NCI-H82 (cell line): ENCODE measurements around the gene CTXN2.
A peak's percentile ranks its signal among the peaks of the same experiment; 100 is the strongest.

Experiments
- DNase-seq: peaks from one replicate; lab custom pipeline; 2025; lab: John Stamatoyannopoulos, UW

CTXN2 gene

DNA sequence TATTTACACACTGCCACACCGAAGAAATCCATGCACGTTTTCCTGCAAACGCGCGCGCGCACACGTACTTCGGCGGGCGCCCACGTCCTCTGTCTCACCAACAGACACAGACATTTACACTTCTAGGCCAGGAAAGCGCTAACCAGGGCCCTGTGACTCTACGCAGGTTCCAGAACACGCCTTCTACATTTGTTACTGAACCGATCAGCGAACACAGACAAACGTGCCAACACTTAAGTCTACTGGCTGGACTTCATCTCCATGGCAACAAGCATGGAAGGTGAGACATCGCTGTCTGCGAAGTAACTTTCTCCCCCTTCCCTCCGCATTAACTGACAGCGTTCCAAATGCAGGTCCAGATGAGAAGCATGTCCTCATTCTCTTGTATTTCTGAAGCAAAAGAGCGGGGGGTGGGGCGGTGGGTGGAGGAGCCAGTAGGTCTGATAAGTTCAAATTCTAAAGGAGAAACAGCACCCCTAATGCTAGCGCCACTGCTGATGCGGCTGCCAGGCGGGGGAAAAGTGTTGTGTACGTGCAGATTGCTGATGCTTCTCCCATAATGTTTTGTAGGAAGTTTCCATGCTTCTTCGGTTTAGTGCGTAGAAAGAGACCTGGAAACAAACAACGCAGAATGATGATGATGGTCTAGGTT is at the start of gene CTXN2:
TSS of gene CTXN2 (plus strand) at position 92 of the 652 bp plus-strand sequence. CDS start 9,636 bp downstream, outside the sequence.
- DNase-seq = peak; percentile 39

- no peak for DNase-seq
Measured at GRCh38 chr15:48143856-48144255, 47.6 kb upstream of the CTXN2 start.

DNA sequence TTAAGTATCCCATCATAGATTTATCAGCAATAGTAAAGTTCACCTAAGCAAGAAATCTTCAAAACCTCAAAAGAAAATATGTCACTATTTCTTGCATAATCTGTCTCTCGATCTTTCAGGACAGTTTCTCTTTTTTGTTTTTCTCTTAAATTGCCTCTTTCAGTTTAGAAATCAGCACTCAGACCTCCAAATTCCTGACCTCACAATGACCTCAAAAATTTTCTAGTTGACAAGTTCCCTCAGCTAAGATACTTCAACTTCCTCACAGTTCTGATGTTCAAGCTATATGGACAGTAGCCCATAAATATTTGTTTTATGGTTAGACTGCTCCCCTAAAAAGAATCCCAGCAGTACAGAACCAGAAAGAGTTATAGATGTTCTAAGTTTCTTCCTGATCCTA is 46.6 kb upstream of the CTXN2 start:
- no peak for DNase-seq

- no peak for DNase-seq
Measured at GRCh38 chr15:48145923-48146322, 45.5 kb upstream of the CTXN2 start.

- no peak for DNase-seq
Measured at GRCh38 chr15:48147358-48147757, 44.1 kb upstream of the CTXN2 start.

DNA sequence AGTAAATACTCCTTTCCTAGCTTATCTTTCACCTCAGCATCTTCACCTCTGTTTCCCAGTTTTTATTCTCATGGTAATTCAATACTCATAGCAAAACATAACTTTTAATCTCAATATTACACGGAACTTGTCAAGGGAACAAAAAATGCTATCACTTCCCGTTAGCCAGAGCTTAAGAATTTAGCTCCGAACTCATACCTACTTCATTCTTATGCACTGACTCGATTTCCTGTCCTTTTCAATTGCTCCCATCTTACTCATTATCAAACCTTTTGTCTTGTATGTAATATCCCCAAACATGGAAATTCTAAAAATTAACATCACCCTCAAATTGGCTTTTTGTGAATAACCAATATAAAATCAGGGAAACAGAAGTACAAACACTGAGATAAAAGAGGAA is 41.6 kb upstream of the CTXN2 start:
- no peak for DNase-seq

DNA sequence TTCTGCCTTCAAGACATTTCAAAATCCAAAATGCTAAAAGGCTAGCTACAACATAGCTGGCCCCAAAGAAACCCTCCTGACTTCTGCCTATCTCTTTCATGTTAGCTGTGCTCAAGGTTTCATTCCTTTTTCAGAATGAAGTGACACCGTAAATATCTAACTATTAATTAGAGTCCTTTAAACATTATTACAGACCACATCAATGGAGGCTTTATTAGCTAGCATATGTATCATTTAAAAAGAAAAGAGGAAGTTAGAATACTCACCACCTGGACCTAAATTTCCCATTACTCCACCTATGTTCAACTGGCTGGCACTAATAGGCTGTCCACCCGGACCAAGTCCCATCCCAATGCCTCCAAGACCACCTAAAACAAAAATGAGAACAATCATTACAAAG is 37.9 kb upstream of the CTXN2 start:
- no peak for DNase-seq

DNA sequence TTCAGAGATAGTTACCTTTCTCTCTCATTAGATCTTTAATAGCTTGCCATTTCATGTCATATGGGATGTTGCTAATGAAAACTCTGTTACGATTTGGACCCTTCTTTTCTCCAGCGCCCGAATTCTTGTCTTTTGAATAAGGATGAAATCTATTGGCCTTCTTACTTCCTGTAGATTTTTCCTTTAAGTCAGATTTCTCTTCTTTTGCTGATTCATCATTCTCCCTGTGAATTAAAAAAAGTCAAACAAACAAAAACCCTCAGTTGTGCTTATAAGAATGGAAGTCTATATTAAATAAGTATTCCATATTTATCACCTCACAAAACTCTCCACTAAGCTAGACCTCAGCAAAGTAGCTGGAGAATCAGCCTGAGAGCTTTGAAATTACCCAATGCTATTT is 22.8 kb upstream of the CTXN2 start:
- no peak for DNase-seq

GRCh38 chr15:48170981-48171380 is 20.5 kb upstream of the CTXN2 start:
- peak; percentile 63 for DNase-seq

GRCh38 chr15:48175126-48175525 is 16.3 kb upstream of the CTXN2 start:
- no peak for DNase-seq

DNA sequence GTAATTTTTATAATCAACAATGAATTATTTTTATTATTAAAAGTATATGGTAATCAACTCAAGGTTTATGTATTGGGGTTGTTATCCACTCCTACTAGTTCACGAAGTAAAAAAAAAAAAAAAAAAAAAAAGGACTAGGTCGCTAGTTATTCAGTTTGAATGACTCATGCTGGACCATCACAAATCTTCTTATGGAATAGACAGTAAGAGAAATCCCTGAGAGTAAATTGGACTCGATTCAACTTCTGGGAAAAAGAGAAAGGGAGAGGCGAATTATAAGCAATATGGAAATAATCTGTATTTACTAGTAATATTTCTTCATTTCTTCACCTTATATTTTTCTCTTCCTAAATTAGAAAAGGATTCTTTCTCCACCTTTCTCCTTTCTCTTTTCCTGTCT is 15.4 kb upstream of the CTXN2 start:
- peak; percentile 10 for DNase-seq

DNA sequence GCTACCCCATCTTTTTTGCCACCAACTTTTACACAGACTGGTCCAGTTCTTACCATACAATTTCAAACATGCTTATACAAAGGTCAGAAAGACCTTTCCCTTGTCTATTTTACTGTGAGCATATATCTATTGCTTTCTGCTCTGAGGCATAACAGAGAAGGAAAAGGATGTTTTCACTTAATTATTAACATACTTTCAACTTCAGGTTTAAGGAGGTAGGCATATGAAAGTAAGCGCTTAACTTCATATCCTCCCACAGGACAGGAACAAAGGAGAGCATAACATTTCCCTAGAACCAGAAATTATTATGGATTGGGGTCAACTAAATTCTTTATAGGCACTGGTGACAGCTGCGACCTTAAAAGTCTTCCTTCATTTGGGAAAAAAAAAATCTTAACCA is 14.5 kb upstream of the CTXN2 start:
- DNase-seq = no peak

GRCh38 chr15:48177383-48177765 is 14.1 kb upstream of the CTXN2 start:
- peak; percentile 65 for DNase-seq

- peak; percentile 89 for DNase-seq
Measured at GRCh38 chr15:48177766-48178647, 13.5 kb upstream of the CTXN2 start, which contains the start of gene MYEF2. TSS of gene MYEF2 (minus strand) at chr15:48178295. CDS start at chr15:48178237, 58 bp downstream.

DNA sequence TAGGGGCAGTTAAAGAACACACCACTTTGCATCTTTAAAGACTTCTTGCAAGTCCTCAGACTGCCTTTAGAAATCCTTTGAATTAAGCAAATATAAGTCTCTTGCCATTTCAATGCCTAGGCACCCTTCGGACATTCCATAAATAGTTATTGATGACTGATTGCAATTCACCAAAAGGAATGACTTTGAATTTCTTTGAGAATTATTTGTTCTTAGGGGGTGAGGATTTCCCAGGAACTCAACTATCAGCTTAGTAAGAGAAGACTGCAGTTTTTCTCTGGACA is 12.9 kb upstream of the CTXN2 start:
- DNase-seq = no peak

DNA sequence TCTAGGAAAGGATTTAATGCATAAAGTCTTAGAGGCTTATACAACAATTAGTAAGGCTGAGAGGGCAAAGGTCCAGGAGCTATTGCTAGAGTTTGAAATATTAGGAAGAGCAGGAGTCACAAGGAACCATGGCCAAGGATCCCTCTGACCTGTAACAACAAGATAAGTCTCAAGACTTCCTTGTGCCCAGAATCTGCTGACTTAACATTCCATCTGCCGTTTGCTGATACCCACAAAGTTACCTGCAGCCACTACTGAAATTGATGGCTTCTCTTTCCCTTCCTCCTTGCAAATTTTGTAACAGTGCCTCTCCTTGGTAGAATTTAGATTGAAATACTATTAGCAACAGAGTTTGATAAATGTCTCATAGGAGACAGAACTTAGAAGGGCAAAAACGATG is 8.7 kb upstream of the CTXN2 start:
- DNase-seq = no peak

GRCh38 chr15:48185529-48185928 is 5.9 kb upstream of the CTXN2 start:
- DNase-seq = no peak

DNA sequence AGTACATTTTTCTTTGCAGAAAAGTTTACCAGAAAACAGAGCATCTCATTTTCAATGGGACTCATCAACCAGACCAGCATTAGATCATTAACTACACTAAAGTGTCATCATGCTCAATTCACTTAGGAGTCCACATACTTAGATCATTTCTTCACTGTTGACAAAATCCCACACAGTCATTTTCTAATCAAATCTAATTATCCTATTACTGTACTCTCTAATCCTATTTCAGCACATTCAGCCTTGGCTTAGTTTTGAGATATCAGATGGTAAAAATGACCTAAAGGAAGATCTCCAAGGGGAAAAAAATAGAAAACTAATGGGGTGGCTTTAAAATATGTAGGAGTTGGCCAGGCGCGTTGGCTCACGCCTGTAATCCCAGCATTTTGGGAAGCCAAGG is 5.2 kb upstream of the CTXN2 start:
- DNase-seq = peak; percentile 92

DNA sequence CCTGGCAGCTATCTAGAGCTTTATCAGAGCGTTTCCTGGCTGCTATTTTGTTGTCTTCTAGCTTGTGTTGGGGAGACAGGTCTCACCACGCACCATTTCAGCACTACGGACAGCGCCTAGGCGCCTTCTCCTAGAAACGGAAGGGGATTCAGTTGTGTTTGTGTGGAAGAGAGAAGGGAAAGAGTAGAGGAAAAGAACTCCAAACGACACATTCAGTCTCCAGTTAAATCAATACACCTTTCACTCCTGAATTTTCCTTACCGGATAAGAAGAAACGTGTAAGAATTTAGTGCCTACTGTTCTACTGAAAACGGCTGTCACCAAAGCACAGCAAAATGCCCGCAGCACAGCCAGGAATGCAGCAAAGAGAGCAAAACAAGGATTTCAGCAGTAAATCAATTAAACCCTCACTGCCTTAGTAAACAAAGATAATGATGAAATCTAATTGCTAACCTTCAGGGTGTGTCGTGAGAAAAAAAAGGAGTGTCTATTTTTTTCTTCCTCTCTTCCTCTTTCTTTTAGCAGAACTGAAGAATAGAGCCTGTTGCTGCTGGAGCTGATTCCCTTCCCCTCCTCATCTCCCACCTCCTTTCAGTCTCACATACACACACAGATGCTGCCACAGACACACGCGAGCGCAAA is 412 bp upstream of the CTXN2 start:
- DNase-seq = peak; percentile 27

GRCh38 chr15:48202068-48202467 is 10.6 kb downstream of the CTXN2 start:
- no peak for DNase-seq

DNA sequence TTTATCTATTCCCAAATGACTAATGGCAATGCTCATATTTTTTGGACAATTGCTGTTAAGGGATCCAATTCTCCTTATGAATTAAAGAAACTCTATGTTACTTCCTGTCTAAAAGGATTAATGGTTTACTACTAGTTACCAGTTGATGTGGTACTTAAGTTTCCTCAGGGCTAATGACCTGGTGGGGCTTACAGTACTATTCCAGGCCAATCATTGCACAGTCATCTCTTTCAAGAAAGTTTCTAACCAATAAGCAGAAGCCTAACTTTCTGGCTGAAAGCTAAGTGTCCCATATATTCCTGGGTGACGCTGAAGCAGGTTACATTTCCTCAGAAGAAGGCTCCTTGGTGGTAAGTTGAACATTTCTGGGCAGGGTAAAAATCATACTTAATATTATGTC is 14.5 kb downstream of the CTXN2 start, which contains the start of gene SLC12A1:
TSS of gene SLC12A1 (plus strand) at position 322 of the 400 bp plus-strand sequence. CDS start 1,418 bp downstream, outside the sequence.
- peak; percentile 18 for DNase-seq

DNA sequence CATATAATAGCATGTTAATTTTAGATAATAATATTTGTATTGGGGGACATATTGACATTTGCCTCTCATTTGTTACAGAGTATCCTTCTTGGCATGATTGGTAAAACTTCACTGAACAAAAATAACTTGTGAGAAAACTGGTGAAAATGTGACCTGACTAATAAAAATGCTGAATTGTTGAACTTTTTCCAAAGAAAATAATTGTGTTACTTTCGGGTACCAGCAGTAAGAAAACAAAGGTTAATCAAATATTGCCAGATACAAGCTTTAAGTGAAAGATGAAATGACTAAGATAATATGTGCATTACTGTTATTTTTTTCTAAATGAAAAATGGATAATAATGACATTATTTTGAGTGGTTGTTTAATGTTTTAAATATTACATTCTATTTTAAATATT is 29.8 kb downstream of the CTXN2 start:
- DNase-seq = no peak

- DNase-seq = no peak
Measured at GRCh38 chr15:48221885-48222284, 30.4 kb downstream of the CTXN2 start.
